ENCODE results near the gene GLT8D2. TPM values are rescaled to one million over a fixed set of nuclear protein-coding genes. Genes with fewer than 3 reads are reported as not detected.
"Not testable (repeated sequence)": the region's sequence is repeated elsewhere in the genome, so short reads cannot be mapped to it uniquely, and the experiment has no call there.

GLT8D2 gene
- total RNA-seq, 1 donor from 2014 or later, result 1.8 TPM

GRCh38 chr12:104023710-104024109 is 26.3 kb downstream of the GLT8D2 start:
- no peaks in the 10 kb centered on the region for H3K36me3 ChIP-seq (ENCODE audit: control insufficient read depth, insufficient read depth, low read length)
- H3K4me3 ChIP-seq (ENCODE audit: low read depth, low read length), result no peak overlapping the region
- DNase-seq (ENCODE audit: low read depth), result no peak
- no peaks in the 10 kb centered on the region for H3K27me3 ChIP-seq (ENCODE audit: control insufficient read depth, insufficient read depth, low read length)
- no peak for TF ChIP-seq CTCF (IDR thresholded peaks at IDR 0.05; ENCODE audit: insufficient read depth, low read length, poor library complexity, severe bottlenecking)

GRCh38 chr12:104022786-104023185 is 27.2 kb downstream of the GLT8D2 start:
- H3K27me3 ChIP-seq (ENCODE audit: control insufficient read depth, insufficient read depth, low read length), result no peaks in the 10 kb centered on the region
- DNase-seq (ENCODE audit: low read depth), result no peak
- TF ChIP-seq CTCF (IDR thresholded peaks at IDR 0.05; ENCODE audit: insufficient read depth, low read length, poor library complexity, severe bottlenecking), result no peak
- H3K36me3 ChIP-seq (ENCODE audit: control insufficient read depth, insufficient read depth, low read length), result no peaks in the 10 kb centered on the region
- H3K4me3 ChIP-seq (ENCODE audit: low read depth, low read length), result no peak overlapping the region

GRCh38 chr12:104021862-104022261 is 28.1 kb downstream of the GLT8D2 start:
- H3K36me3 ChIP-seq (ENCODE audit: control insufficient read depth, insufficient read depth, low read length); H3K4me3 ChIP-seq (ENCODE audit: low read depth, low read length); H3K27me3 ChIP-seq (ENCODE audit: control insufficient read depth, insufficient read depth, low read length); DNase-seq (ENCODE audit: low read depth): not testable (repeated sequence)

- H3K36me3 ChIP-seq (ENCODE audit: control insufficient read depth, insufficient read depth, low read length), result no peaks in the 10 kb centered on the region
- no peak for TF ChIP-seq CTCF (IDR thresholded peaks at IDR 0.05; ENCODE audit: insufficient read depth, low read length, poor library complexity, severe bottlenecking)
- H3K4me3 ChIP-seq (ENCODE audit: low read depth, low read length), result no peak overlapping the region
- H3K27me3 ChIP-seq (ENCODE audit: control insufficient read depth, insufficient read depth, low read length), result no peaks in the 10 kb centered on the region
- DNase-seq (ENCODE audit: low read depth), result no peak
Measured at GRCh38 chr12:104012331-104012730, 37.7 kb downstream of the GLT8D2 start.

- H3K36me3 ChIP-seq (ENCODE audit: control insufficient read depth, insufficient read depth, low read length), result no peaks in the 10 kb centered on the region
- H3K27me3 ChIP-seq (ENCODE audit: control insufficient read depth, insufficient read depth, low read length), result no peaks in the 10 kb centered on the region
- no peak for TF ChIP-seq CTCF (IDR thresholded peaks at IDR 0.05; ENCODE audit: insufficient read depth, low read length, poor library complexity, severe bottlenecking)
- no peak overlapping the region for H3K4me3 ChIP-seq (ENCODE audit: low read depth, low read length)
- DNase-seq (ENCODE audit: low read depth), result peak; percentile 72
Measured at GRCh38 chr12:104011253-104011652, 38.7 kb downstream of the GLT8D2 start.

- no peaks in the 10 kb centered on the region for H3K36me3 ChIP-seq (ENCODE audit: control insufficient read depth, insufficient read depth, low read length)
- H3K27me3 ChIP-seq (ENCODE audit: control insufficient read depth, insufficient read depth, low read length), result no peaks in the 10 kb centered on the region
- no peak overlapping the region for H3K4me3 ChIP-seq (ENCODE audit: low read depth, low read length)
- DNase-seq (ENCODE audit: low read depth), result no peak
- TF ChIP-seq CTCF (IDR thresholded peaks at IDR 0.05; ENCODE audit: insufficient read depth, low read length, poor library complexity, severe bottlenecking), result no peak
Measured at GRCh38 chr12:104010606-104011169, 39.3 kb downstream of the GLT8D2 start.

All from kidney epithelial cell (primary cell).